HG02870 (cell line): ENCODE data around the gene ZNF570.

Experiments used
- ATAC-seq: cut with Tn5 transposase; IDR thresholded peaks from one replicate; pipeline ENCODE4 v1.9.1; 2021; ENCODE audit warnings: mild to moderate bottlenecking, moderate library complexity; ENCODE audit not compliant: unreplicated experiment

ZNF570 gene

DNA sequence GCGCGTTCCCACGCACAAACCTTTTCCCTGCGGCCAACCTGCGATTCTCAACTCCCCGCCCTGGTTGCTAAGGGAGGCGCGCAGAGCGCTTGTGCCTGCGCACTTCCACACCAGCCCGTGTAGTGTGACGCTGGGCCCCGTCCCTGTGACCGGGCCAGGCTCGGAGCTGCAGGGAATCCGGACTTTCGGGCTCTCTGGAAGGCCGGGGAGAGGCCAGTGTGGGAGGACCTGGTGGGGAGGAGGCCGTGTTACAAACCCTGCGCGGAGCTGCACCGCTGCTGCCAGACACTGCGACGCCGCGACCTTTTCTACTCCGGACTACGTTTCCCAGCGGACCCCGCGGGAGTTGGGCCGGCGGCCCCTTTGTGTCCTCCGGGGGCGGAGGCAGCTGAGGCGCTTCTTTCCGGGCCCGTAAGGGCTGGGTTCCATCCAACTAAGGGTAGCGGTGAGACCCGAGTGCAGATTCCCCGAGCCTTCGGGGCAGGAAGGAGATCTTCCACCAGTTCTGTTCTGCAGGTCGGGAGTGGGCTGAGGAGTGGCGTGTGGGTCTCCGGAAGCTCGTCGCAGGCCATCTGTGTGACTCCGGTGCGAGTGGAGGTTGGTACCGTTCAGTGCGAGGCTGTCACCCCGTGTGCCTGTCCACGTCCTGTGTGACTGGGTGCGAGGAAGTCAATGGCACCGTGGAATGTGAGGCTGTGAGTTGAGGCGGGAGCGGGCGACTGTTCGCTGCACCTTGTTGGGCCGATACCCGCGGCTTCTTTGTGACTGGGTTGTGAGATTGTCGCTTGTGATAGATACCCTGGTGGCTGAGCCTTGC is at the start of gene ZNF570:
TSS of gene ZNF570 (plus strand) at position 396 of the 817 bp plus-strand sequence. CDS start 999 bp downstream, outside the sequence.
- peak; percentile 55 for ATAC-seq

- no peak for ATAC-seq
Observed at GRCh38 chr19:37452500-37453245, 16.5 kb upstream of the ZNF570 start.

DNA sequence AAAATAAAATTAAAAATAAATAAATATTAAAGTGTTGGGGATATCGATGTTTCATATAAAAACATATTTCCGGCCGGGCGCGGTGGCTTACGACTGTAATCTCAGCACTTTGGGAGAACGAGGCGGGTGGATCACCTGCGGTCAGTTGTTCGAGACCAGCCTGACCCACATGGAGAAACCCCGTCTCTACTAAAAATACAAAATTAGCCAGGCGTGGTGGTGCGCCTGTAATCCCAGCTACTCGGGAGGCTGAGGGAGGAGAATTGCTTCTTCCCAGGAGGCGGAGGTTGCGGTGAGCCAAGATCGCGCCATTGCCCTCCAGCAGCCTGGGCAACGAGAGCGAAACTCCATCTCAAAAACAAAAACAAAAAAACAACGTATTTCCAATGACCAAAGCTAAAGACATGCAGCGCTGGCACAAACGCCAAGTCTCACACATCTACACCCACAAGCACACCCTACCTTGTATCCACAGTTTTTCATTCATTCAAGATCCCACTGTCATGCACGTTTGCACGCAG is 2.8 kb upstream of the ZNF570 start:
- ATAC-seq: no peak

DNA sequence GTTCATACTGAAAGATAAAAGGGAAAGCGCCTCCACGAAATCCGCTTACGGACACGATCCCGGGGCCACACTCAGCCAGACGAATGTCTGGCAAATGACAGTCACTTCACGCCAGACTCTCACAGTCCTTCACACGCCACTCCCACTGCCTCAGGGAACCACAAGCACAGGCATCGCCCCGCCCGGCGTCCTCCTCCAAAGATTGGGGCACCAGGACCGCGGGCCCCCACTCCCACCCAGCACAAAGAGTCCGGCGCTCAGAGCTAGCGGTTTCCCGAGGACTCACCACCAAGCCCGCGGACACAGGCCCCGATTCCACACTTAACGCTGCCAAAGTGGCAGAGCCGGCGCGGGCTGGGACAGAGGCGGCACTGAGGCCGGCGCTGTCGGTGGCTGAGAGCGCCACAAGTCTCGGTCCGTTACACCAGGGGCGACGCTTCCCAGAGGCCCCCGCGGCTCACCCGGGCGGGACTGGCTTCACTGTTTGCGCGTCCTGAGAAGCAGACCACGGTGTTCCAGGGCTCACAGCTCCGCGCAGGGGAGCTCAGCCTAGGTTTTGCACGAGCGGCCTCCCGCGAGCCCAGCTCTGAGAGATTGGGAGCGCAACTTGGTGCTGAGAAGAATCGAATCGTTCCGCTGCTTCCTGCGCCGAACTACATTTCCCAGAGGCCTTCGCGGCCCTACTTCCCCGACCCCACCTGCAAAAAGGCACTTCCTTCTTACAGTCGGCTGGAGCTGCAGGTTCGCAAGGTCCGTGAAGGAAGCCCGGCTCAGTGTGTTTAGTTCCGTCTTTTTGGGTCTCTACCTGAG is 2.2 kb upstream of the ZNF570 start, which contains the start of gene ZNF569:
TSS of gene ZNF569 (minus strand) at position 647 of the 810 bp plus-strand sequence. CDS start 22,523 bp downstream, outside the sequence.
- ATAC-seq: peak; percentile 54

GRCh38 chr19:37467608-37468090 is 1.5 kb upstream of the ZNF570 start:
- no peak for ATAC-seq

- ATAC-seq: no peak
Observed at GRCh38 chr19:37470216-37470615, 1.1 kb downstream of the ZNF570 start.

DNA sequence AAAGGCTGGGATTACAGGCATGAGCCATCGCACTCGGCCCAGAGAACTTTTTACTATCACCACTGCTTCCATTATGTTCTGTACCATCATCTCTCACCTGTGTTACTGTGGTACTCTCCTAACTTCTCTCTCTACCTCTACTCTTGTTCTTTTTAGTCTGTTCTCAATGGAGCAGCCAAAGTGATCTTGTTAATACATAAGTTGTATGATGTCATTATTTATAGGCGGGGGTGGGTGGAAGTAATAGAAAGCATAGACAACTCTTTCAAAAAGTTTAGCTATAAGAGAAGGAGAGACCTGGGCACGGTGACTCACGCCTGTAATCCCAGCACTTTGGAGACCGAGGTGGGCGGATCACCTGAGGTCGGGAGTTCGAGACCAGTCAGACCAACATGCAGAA is 3.0 kb downstream of the ZNF570 start:
- no peak for ATAC-seq

- no peak for ATAC-seq
Observed at GRCh38 chr19:37484406-37485168, 15.4 kb downstream of the ZNF570 start.

DNA sequence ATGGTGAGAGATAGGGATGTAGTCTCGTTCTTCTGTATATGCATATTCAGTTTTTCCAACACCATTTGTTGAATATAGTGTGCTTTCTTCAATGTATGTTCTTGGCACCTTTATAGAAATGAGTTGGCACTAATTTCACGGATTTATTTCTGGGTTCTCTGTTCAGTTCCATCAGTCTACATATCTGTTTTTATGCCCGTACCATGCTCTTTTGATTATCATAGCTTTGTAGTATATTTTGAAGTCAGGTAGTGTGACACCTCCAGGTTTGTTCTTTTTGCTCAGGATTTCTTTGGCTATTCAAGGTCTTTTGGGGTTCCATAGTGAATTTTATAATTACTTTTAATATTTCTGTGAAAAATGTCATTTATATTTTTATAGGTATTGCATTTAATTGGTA is 23.1 kb downstream of the ZNF570 start:
- ATAC-seq: no peak

DNA sequence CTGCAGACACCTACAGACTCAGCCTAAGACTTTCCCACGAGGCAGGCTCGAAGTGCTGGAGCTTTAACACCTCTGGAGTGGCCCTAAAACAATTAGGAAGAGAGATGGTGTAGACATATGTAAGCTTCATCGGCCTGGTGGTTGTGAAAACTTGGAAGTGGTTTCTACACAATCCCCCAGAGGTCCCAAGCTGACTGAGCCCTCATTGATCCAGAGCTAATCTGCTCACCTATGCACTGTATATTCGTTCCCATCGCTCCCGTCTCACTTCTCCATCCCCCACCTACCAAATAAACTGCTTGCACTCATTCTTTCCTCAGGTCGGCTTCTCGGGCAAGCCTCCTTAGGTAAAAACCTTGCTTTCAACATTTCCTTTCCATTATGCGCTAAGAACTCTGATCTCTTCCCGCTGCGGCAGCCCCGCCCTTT is 36.8 kb downstream of the ZNF570 start:
- peak; percentile 21 for ATAC-seq

- peak; percentile 82 for ATAC-seq
Observed at GRCh38 chr19:37506387-37507166, 37.4 kb downstream of the ZNF570 start, which contains the start of gene ZNF793. Gene ZNF793, plus strand, starts transcription at chr19:37506939. Its CDS starts 16,501 bp downstream, at chr19:37523440.

GRCh38 chr19:37507167-37507464 is 38.0 kb downstream of the ZNF570 start:
- no peak for ATAC-seq

GRCh38 chr19:37511186-37511585 is 42.0 kb downstream of the ZNF570 start:
- no peak for ATAC-seq

- no peak for ATAC-seq
Observed at GRCh38 chr19:37511821-37512220, 42.7 kb downstream of the ZNF570 start.

GRCh38 chr19:37513397-37513796 is 44.2 kb downstream of the ZNF570 start:
- ATAC-seq: no peak

DNA sequence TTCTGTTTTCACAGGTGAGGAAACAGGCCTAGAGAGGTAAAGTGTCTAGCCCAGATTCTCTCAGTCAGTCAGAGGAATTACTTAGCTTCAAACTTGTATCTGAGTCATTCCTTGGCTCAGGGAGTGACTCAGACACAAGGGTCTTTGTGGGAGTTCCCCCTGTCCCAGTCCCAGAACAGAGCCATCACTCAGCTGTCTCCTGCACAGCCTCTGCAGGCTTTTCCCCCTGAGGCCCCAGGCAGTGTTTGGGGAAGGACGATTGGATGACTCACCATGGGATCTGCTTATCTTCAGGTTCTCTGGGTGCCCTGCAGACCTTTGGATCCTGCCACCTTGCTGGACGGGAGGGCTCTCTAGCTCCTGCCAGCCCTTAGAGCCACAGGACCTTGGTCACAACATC is 50.7 kb downstream of the ZNF570 start:
- ATAC-seq: no peak

DNA sequence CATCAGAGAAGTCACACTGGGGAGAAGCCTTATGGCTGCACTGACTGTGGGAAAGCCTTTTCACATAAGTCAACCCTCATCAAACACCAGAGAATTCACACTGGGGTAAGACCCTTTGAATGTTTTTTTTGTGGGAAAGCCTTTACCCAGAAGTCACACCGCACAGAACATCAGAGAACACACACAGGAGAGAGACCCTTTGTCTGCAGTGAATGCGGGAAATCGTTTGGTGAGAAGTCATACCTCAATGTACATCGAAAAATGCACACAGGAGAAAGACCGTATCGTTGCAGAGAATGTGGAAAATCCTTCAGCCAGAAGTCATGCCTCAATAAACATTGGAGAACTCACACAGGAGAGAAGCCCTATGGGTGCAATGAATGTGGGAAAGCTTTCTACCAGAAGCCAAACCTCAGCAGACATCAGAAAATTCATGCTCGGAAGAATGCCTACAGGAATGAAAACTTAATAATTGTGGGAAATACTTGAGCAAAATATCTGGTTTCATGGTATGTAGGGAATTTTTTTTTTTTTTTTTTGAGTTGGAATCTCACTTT is 68.3 kb downstream of the ZNF570 start:
- ATAC-seq: no peak
